GM20431 (cell line): ENCODE results near the gene ADGRG7.

Source experiments
- in situ Hi-C: fragments of 300-500 bp; cut with MseI, MboI; formaldehyde crosslinking; loops from one replicate; pipeline ENCODE4 v1.15.0; 2020; ENCODE audit warnings: low sequenced_read_pairs; ENCODE audit not compliant: unreplicated experiment

ADGRG7 gene

GRCh38 chr3:100725935-100726513 lies 116.6 kb downstream of the ADGRG7 start:
- in situ Hi-C loops, result no loop called here

GRCh38 chr3:100726706-100727105 lies 117.3 kb downstream of the ADGRG7 start:
- in situ Hi-C loops, result no loop called here

- in situ Hi-C loops, result no loop called here
These were observed 121.1 kb downstream of the ADGRG7 start for GRCh38 chr3:100730524-100730923.

GRCh38 chr3:100732435-100732834 lies 123.0 kb downstream of the ADGRG7 start:
- in situ Hi-C loops, result no loop called here

GRCh38 chr3:100737334-100737733 lies 127.9 kb downstream of the ADGRG7 start:
- in situ Hi-C loops, result no loop called here

GRCh38 chr3:100740207-100740606 lies 130.8 kb downstream of the ADGRG7 start:
- in situ Hi-C loops, result no loop called here

GRCh38 chr3:100743535-100743934 lies 134.1 kb downstream of the ADGRG7 start:
- in situ Hi-C loops, result no loop called here

- in situ Hi-C loops, result no loop called here
These were observed 135.3 kb downstream of the ADGRG7 start for GRCh38 chr3:100744671-100745070.
